ENCODE results near the gene OGA. TPM values are rescaled to one million over a fixed set of nuclear protein-coding genes. Genes with fewer than 3 reads are reported as not detected.

OGA gene
- total RNA-seq, 1 donor from 2014 or later: 48.4 TPM

- no peak for DNase-seq (ENCODE audit: low read depth)
- H3K4me3 ChIP-seq (ENCODE audit: low read depth, low read length): no peak overlapping the region
- TF ChIP-seq CTCF (conservative IDR thresholded peaks at IDR 0.05; ENCODE audit: low read depth, low read length): no peak
Observed at GRCh38 chr10:101837748-101838147, 19.5 kb upstream of the OGA start.

GRCh38 chr10:101835362-101835761, 17.1 kb upstream of the OGA start:
- no peak for DNase-seq (ENCODE audit: low read depth)
- no peak for TF ChIP-seq CTCF (conservative IDR thresholded peaks at IDR 0.05; ENCODE audit: low read depth, low read length)
- H3K4me3 ChIP-seq (ENCODE audit: low read depth, low read length): no peak overlapping the region

- no peak overlapping the region for H3K4me3 ChIP-seq (ENCODE audit: low read depth, low read length)
- no peak for TF ChIP-seq CTCF (conservative IDR thresholded peaks at IDR 0.05; ENCODE audit: low read depth, low read length)
- DNase-seq (ENCODE audit: low read depth): no peak
Observed at GRCh38 chr10:101834341-101834740, 16.1 kb upstream of the OGA start.

- no peak for TF ChIP-seq CTCF (conservative IDR thresholded peaks at IDR 0.05; ENCODE audit: low read depth, low read length)
- DNase-seq (ENCODE audit: low read depth): no peak
Observed at GRCh38 chr10:101833466-101833865, 15.2 kb upstream of the OGA start.

GRCh38 chr10:101832325-101832771, 14.1 kb upstream of the OGA start:
- no peak for TF ChIP-seq CTCF (conservative IDR thresholded peaks at IDR 0.05; ENCODE audit: low read depth, low read length)
- DNase-seq (ENCODE audit: low read depth): no peak
- no peak overlapping the region for H3K4me3 ChIP-seq (ENCODE audit: low read depth, low read length)

More at GRCh38 chr10:101833466-101833865, 15.2 kb upstream of the OGA start:
- H3K4me3 ChIP-seq (ENCODE audit: low read depth, low read length): no peak overlapping the region

- H3K4me3 ChIP-seq (ENCODE audit: low read depth, low read length): peak overlapping the region; percentile 57
- no peak for DNase-seq (ENCODE audit: low read depth)
- TF ChIP-seq CTCF (conservative IDR thresholded peaks at IDR 0.05; ENCODE audit: low read depth, low read length): no peak
Observed at GRCh38 chr10:101831169-101831811, 13.0 kb upstream of the OGA start.

Measured in epithelial cell of proximal tubule (primary cell).